ENCODE measurements around the gene RTN4R. TPM values are rescaled to one million over a fixed set of nuclear protein-coding genes. Genes with fewer than 3 reads are reported as not detected.
"Not testable (repeated sequence)": the region's sequence is repeated elsewhere in the genome, so short reads cannot be mapped to it uniquely, and the experiment has no call there.

The RTN4R gene
- total RNA-seq, 1 donor from 2014 or later: 0.43 TPM

- H3K9me3 ChIP-seq; H3K27me3 ChIP-seq; H3K4me1 ChIP-seq; H3K27ac ChIP-seq; intact Hi-C loops (cut with DNase I); H3K4me3 ChIP-seq: not testable (repeated sequence)
- peak in 1 of 2 donors; percentile 52 for DNase-seq (ENCODE audit: low spot score in 2 of 2)
- peaks cover 0 to 14% of the 10 kb centered on the region in 2 donors for H3K36me3 ChIP-seq
These were observed 45.4 kb upstream of the RTN4R start for GRCh38 chr22:20313306-20314077.

GRCh38 chr22:20312396-20313191 is 44.5 kb upstream of the RTN4R start:
- intact Hi-C loops (cut with DNase I): no loop called here
- peak in 1 of 2 donors; percentile 52 for DNase-seq (ENCODE audit: low spot score in 2 of 2)
- H3K4me3 ChIP-seq: no peak overlapping the region
- no peak for TF ChIP-seq CTCF (IDR thresholded peaks at IDR 0.05)
- peaks cover 0 to 14% of the 10 kb centered on the region in 2 donors for H3K36me3 ChIP-seq
- no peak overlapping the region for H3K27ac ChIP-seq
- no peaks in the 10 kb centered on the region for H3K27me3 ChIP-seq
- no peaks in the 10 kb centered on the region for H3K9me3 ChIP-seq
- peaks cover 0 to 3% of the 10 kb centered on the region in 2 donors for H3K4me1 ChIP-seq

- H3K9me3 ChIP-seq; H3K4me1 ChIP-seq; H3K4me3 ChIP-seq; intact Hi-C loops (cut with DNase I); H3K27me3 ChIP-seq; H3K27ac ChIP-seq: not testable (repeated sequence)
- peak in 1 of 2 donors; percentile 38 for DNase-seq (ENCODE audit: low spot score in 2 of 2)
- peaks cover 0 to 14% of the 10 kb centered on the region in 2 donors for H3K36me3 ChIP-seq
These were observed 43.3 kb upstream of the RTN4R start for GRCh38 chr22:20311249-20312062.

GRCh38 chr22:20310773-20311172 is 42.7 kb upstream of the RTN4R start:
- H3K4me3 ChIP-seq; H3K27ac ChIP-seq; intact Hi-C loops (cut with DNase I); H3K9me3 ChIP-seq; H3K27me3 ChIP-seq; H3K4me1 ChIP-seq: not testable (repeated sequence)
- peaks cover 0 to 14% of the 10 kb centered on the region in 2 donors for H3K36me3 ChIP-seq
- peak in 1 of 2 donors; percentile 56 for DNase-seq (ENCODE audit: low spot score in 2 of 2)

GRCh38 chr22:20310180-20310579 is 42.1 kb upstream of the RTN4R start:
- intact Hi-C loops (cut with DNase I); H3K4me3 ChIP-seq; H3K27me3 ChIP-seq; H3K27ac ChIP-seq; H3K36me3 ChIP-seq; H3K9me3 ChIP-seq; H3K4me1 ChIP-seq: not testable (repeated sequence)
- peak in 1 of 2 donors; percentile 5 for DNase-seq (ENCODE audit: low spot score in 2 of 2)

- H3K27ac ChIP-seq; H3K36me3 ChIP-seq; H3K9me3 ChIP-seq; intact Hi-C loops (cut with DNase I); H3K27me3 ChIP-seq; H3K4me1 ChIP-seq; H3K4me3 ChIP-seq: not testable (repeated sequence)
- DNase-seq (ENCODE audit: low spot score in 2 of 2): peak in 1 of 2 donors; percentile 38
These were observed 40.9 kb upstream of the RTN4R start for GRCh38 chr22:20308806-20309650.

- H3K27ac ChIP-seq; H3K27me3 ChIP-seq; H3K9me3 ChIP-seq; H3K4me1 ChIP-seq; intact Hi-C loops (cut with DNase I); H3K4me3 ChIP-seq; H3K36me3 ChIP-seq: not testable (repeated sequence)
- peak in 1 of 2 donors; percentile 15 for DNase-seq (ENCODE audit: low spot score in 2 of 2)
These were observed 39.6 kb upstream of the RTN4R start for GRCh38 chr22:20307448-20308447.

- H3K4me1 ChIP-seq; H3K27me3 ChIP-seq; H3K36me3 ChIP-seq; H3K9me3 ChIP-seq; DNase-seq (ENCODE audit: low spot score in 2 of 2); intact Hi-C loops (cut with DNase I); H3K4me3 ChIP-seq; H3K27ac ChIP-seq: not testable (repeated sequence)
These were observed 38.7 kb upstream of the RTN4R start for GRCh38 chr22:20306646-20307447.

All from ascending aorta (tissue), 2 donors.